Endothelial cell of umbilical vein (primary cell): ENCODE measurements around the gene VSTM2B.

Source experiments
- CTCF ChIP-seq, 2 donors: IDR thresholded peaks; 1 replicate in 1 of 2; 2 replicates in 1 of 2; pipeline ENCODE4 v1.5.1; 2011; ENCODE audit warnings: low read length in 2 of 2, mild to moderate bottlenecking in 2 of 2, moderate library complexity in 2 of 2, control low read depth in 1 of 2, inconsistent platforms in 1 of 2, low read depth in 1 of 2; ENCODE audit not compliant: insufficient read depth in 1 of 2; ENCODE audit errors: extremely low read depth in 1 of 2
- POLR2AphosphoS5 ChIP-seq: IDR thresholded peaks from 2 replicates; pipeline ENCODE4 v1.6.1; 2012; ENCODE audit warnings: low read depth, mild to moderate bottlenecking, control low read depth, low read length, moderate library complexity; ENCODE audit not compliant: insufficient read depth

GRCh38 chr19:29546583-29547190 lies 20.9 kb downstream of the VSTM2B start:
- TF ChIP-seq POLR2AphosphoS5 (no peak), CTCF (IDR thresholded peaks at IDR 0.05; ENCODE audit: extremely low read depth in 1 of 2, insufficient read depth in 1 of 2, low read depth in 1 of 2, low read length in 2 of 2) (no peak)
